Measurements from ENCODE around the gene ITIH4.

GRCh38 chr3:52779011-52779836, 51.2 kb downstream of the ITIH4 start:
- TF ChIP-seq POLR2A (IDR thresholded peaks at IDR 0.05) (no peak), CTCF (IDR thresholded peaks at IDR 0.05) (no peak), POLR2AphosphoS5 (IDR thresholded peaks at IDR 0.05) (no peak)

Data from breast epithelium (tissue), 3 donors.